ENCODE results near the gene NRP2.

GRCh38 chr2:205749078-205749477 lies 66.8 kb downstream of the NRP2 start:
- no peak for TF ChIP-seq EZH2 (IDR thresholded peaks at IDR 0.05)
- TF ChIP-seq POLR2A (IDR thresholded peaks at IDR 0.05; ENCODE audit: borderline replicate concordance, extremely low read depth, insufficient read depth, insufficient read length) = no peak
- no peak for TF ChIP-seq CTCF (IDR thresholded peaks at IDR 0.05 in 2 of 3, conservative IDR thresholded peaks at IDR 0.05 in 1 of 3; ENCODE audit: borderline replicate concordance in 1 of 3, insufficient read depth in 1 of 3, low read depth in 2 of 3, low read length in 2 of 3)

All from HCT116 (cell line).